Mesenchymal stem cell (in vitro differentiated cells and primary cell): Measurements from ENCODE around the gene SPHK2.

Experiments used
- DNase-seq: peaks from one replicate; pipeline ENCODE4 v3.0.0-alpha.2; 2013
- H2AFZ ChIP-seq: one replicate; pipeline ENCODE4 v1.6.1; 2013; ENCODE audit warnings: low read depth, mild to moderate bottlenecking, control low read depth, inconsistent platforms, low read length, moderate library complexity
- H2AK5ac ChIP-seq: 2 replicates; pipeline ENCODE4 v1.6.1; 2013; ENCODE audit warnings: low read length, moderate library complexity, mild to moderate bottlenecking, inconsistent platforms; ENCODE audit not compliant: severe bottlenecking
- H2BK120ac ChIP-seq: one replicate; pipeline ENCODE4 v1.6.1; 2013; ENCODE audit warnings: low read depth, mild to moderate bottlenecking, inconsistent platforms, low read length, moderate library complexity
- H2BK12ac ChIP-seq, 2 experiments: one replicate each; pipeline ENCODE4 v1.6.1; 2013; ENCODE audit warnings: inconsistent platforms in 2 of 2, low read length in 2 of 2, mild to moderate bottlenecking in 2 of 2, moderate library complexity in 2 of 2, control low read depth in 1 of 2
- H2BK15ac ChIP-seq: one replicate; pipeline ENCODE4 v1.6.1; 2013; ENCODE audit warnings: mild to moderate bottlenecking, low read depth, inconsistent platforms; ENCODE audit not compliant: poor library complexity, severe bottlenecking
- H2BK5ac ChIP-seq: 2 replicates; pipeline ENCODE4 v1.6.1; 2013; ENCODE audit warnings: low read depth, mild to moderate bottlenecking, low read length, control low read depth, inconsistent platforms; ENCODE audit not compliant: poor library complexity, severe bottlenecking
- H3K14ac ChIP-seq, 2 experiments: one replicate each; pipeline ENCODE4 v1.6.1; 2013; ENCODE audit warnings: inconsistent platforms in 2 of 2, low read length in 2 of 2, control low read depth in 1 of 2, mild to moderate bottlenecking in 1 of 2, moderate library complexity in 1 of 2
- H3K18ac ChIP-seq, 2 experiments: one replicate each; pipeline ENCODE4 v1.6.1; 2013; ENCODE audit warnings: inconsistent platforms in 2 of 2, low read length in 2 of 2, control low read depth in 1 of 2, low read depth in 1 of 2, mild to moderate bottlenecking in 1 of 2
- H3K23ac ChIP-seq, 2 experiments: one replicate each; pipeline ENCODE4 v1.6.1; 2013; ENCODE audit warnings: inconsistent platforms in 2 of 2, low read length in 2 of 2, mild to moderate bottlenecking in 2 of 2, moderate library complexity in 2 of 2, control low read depth in 1 of 2
- H3K27ac ChIP-seq: 2 replicates; pipeline ENCODE4 v1.5.1; 2013; ENCODE audit warnings: mild to moderate bottlenecking, moderate library complexity, low read length, control low read depth, inconsistent platforms; ENCODE audit not compliant: poor library complexity, severe bottlenecking
- H3K27me3 ChIP-seq, 2 experiments: 2 replicates each; pipeline versions ENCODE4 v1.6.1 to v1.7.0; 2013; ENCODE audit warnings: low read length in 2 of 2, mild to moderate bottlenecking in 2 of 2, moderate library complexity in 2 of 2, control low read depth in 1 of 2, inconsistent platforms in 1 of 2; ENCODE audit not compliant: control insufficient read depth in 1 of 2, insufficient read depth in 1 of 2
- H3K36me3 ChIP-seq, 2 experiments: 2 replicates each; pipeline versions ENCODE4 v1.6.1 to v1.7.0; 2013; ENCODE audit warnings: low read length in 2 of 2, control low read depth in 1 of 2, inconsistent platforms in 1 of 2, low read depth in 1 of 2, mild to moderate bottlenecking in 1 of 2; ENCODE audit not compliant: insufficient read depth in 2 of 2, control insufficient read depth in 1 of 2
- H3K4ac ChIP-seq, 2 experiments: one replicate each; pipeline ENCODE4 v1.6.1; 2013; ENCODE audit warnings: inconsistent platforms in 2 of 2, low read length in 2 of 2, mild to moderate bottlenecking in 2 of 2, moderate library complexity in 2 of 2, control low read depth in 1 of 2, low read depth in 1 of 2
- H3K4me1 ChIP-seq: 2 replicates; pipeline ENCODE4 v1.6.1; 2013; ENCODE audit warnings: low read depth, low read length, control low read depth; ENCODE audit not compliant: control insufficient read depth, insufficient read depth
- H3K4me2 ChIP-seq: 2 replicates; pipeline ENCODE4 v1.6.1; 2013; ENCODE audit warnings: low read length, mild to moderate bottlenecking, inconsistent platforms; ENCODE audit not compliant: poor library complexity, severe bottlenecking
- H3K4me3 ChIP-seq, 2 experiments: 2 replicates each; pipeline versions ENCODE4 v1.5.1 to v1.7.0; 2013; ENCODE audit warnings: low read length in 2 of 2, mild to moderate bottlenecking in 2 of 2, control low read depth in 1 of 2, low read depth in 1 of 2; ENCODE audit not compliant: insufficient read depth in 1 of 2
- H3K79me1 ChIP-seq: replicated peaks from 2 replicates; pipeline ENCODE4 v1.6.1; 2013; ENCODE audit warnings: mild to moderate bottlenecking, control low read depth, low read length, inconsistent platforms; ENCODE audit not compliant: poor library complexity, severe bottlenecking
- H3K9ac ChIP-seq: 2 replicates; pipeline ENCODE4 v1.7.0; 2013; ENCODE audit warnings: mild to moderate bottlenecking, low read length, moderate library complexity
- H3K9me3 ChIP-seq: 2 replicates; pipeline ENCODE4 v1.7.0; 2013; ENCODE audit warnings: mild to moderate bottlenecking, low read length; ENCODE audit not compliant: control insufficient read depth
- H4K8ac ChIP-seq: one replicate; pipeline ENCODE4 v1.6.1; 2013; ENCODE audit warnings: inconsistent platforms, mild to moderate bottlenecking, low read length, moderate library complexity
- H4K91ac ChIP-seq: one replicate; pipeline ENCODE4 v1.6.1; 2013; ENCODE audit warnings: mild to moderate bottlenecking, low read length, inconsistent platforms
- WGBS: methylation state at CpG from one replicate; pipeline ENCODE4 v1.1.7; 2013; ENCODE audit warnings: mixed read lengths; 5-methylcytosine and 5-hydroxymethylcytosine counted together

The SPHK2 gene

GRCh38 chr19:48669903-48670668 is 50.8 kb downstream of the SPHK2 start:
- WGBS, result 96% methylated on average over 25 of the region's 26 CpGs
- no peak overlapping the region for H3K9ac ChIP-seq
- no peak overlapping the region for H3K4me2 ChIP-seq
- no peak overlapping the region for H2BK120ac ChIP-seq
- no peak overlapping the region for H3K14ac ChIP-seq
- H3K27me3 ChIP-seq, result peaks cover 0 to 18% of the 10 kb centered on the region in 2 experiments
- no peak overlapping the region for H3K18ac ChIP-seq
- no peak overlapping the region for H3K23ac ChIP-seq
- no peak overlapping the region for H3K4ac ChIP-seq
- no peak overlapping the region for H2AFZ ChIP-seq
- H3K79me1 ChIP-seq, result no peaks in the 10 kb centered on the region
- peaks cover 2% of the 10 kb centered on the region for H3K4me1 ChIP-seq
- no peak overlapping the region for H4K91ac ChIP-seq
- no peak overlapping the region for H4K8ac ChIP-seq
- no peaks in the 10 kb centered on the region for H3K9me3 ChIP-seq
- no peak overlapping the region for H2BK12ac ChIP-seq
- no peak overlapping the region for H2BK5ac ChIP-seq
- no peak overlapping the region for H3K4me3 ChIP-seq
- H3K27ac ChIP-seq, result no peak overlapping the region
- no peak for DNase-seq
- no peaks in the 10 kb centered on the region for H3K36me3 ChIP-seq
- no peak overlapping the region for H2AK5ac ChIP-seq
- no peak overlapping the region for H2BK15ac ChIP-seq

GRCh38 chr19:48670699-48671445 is 51.6 kb downstream of the SPHK2 start:
- Histone ChIP-seq H2BK5ac (no peak overlapping the region), H3K27ac (no peak overlapping the region), H3K4ac (no peak overlapping the region), H2AK5ac (no peak overlapping the region), H3K27me3 (peaks cover 0 to 16% of the 10 kb centered on the region in 2 experiments), H3K23ac (no peak overlapping the region), H4K8ac (no peak overlapping the region), H3K4me2 (no peak overlapping the region), H3K18ac (no peak overlapping the region), H3K36me3 (no peaks in the 10 kb centered on the region), H4K91ac (no peak overlapping the region), H3K9ac (no peak overlapping the region), H2BK15ac (no peak overlapping the region), H3K9me3 (no peaks in the 10 kb centered on the region), H3K4me1 (peaks cover 6% of the 10 kb centered on the region), H3K14ac (no peak overlapping the region), H3K4me3 (no peak overlapping the region), H2BK120ac (no peak overlapping the region), H3K79me1 (no peaks in the 10 kb centered on the region), H2BK12ac (no peak overlapping the region), H2AFZ (no peak overlapping the region)
- DNase-seq, result no peak
- 85% methylated on average over 21 of the region's 21 CpGs for WGBS

GRCh38 chr19:48671446-48671995 is 52.2 kb downstream of the SPHK2 start:
- Histone ChIP-seq H3K9me3 (no peaks in the 10 kb centered on the region), H3K4ac (no peak overlapping the region), H4K91ac (no peak overlapping the region), H3K79me1 (no peaks in the 10 kb centered on the region), H4K8ac (no peak overlapping the region), H3K18ac (no peak overlapping the region), H3K23ac (no peak overlapping the region), H3K14ac (no peak overlapping the region), H3K9ac (no peak overlapping the region), H2BK15ac (no peak overlapping the region), H2BK12ac (no peak overlapping the region), H2BK5ac (no peak overlapping the region), H3K4me3 (no peak overlapping the region), H3K4me1 (peaks cover 6% of the 10 kb centered on the region), H3K36me3 (no peaks in the 10 kb centered on the region), H2AK5ac (no peak overlapping the region), H2AFZ (no peak overlapping the region), H3K4me2 (no peak overlapping the region), H3K27ac (no peak overlapping the region), H2BK120ac (no peak overlapping the region), H3K27me3 (peaks cover 2 to 14% of the 10 kb centered on the region in 2 experiments)
- 91% methylated on average over 7 of the region's 10 CpGs for WGBS
- DNase-seq, result no peak

- Histone ChIP-seq H3K4me2 (no peak within 1 kb of the TSS), H2BK12ac (no peak within 1 kb of the TSS), H2AK5ac (no peak within 1 kb of the TSS), H3K4me1 (peaks cover 6% of the 10 kb centered on the region), H4K91ac (no peak within 1 kb of the TSS), H2BK5ac (no peak within 1 kb of the TSS), H3K14ac (no peak within 1 kb of the TSS), H3K4me3 (no peak within 1 kb of the TSS), H3K79me1 (no peaks in the 10 kb centered on the region), H3K18ac (no peak within 1 kb of the TSS), H3K9ac (no peak within 1 kb of the TSS), H3K27ac (no peak within 1 kb of the TSS), H3K36me3 (no peaks in the 10 kb centered on the region), H3K4ac (no peak within 1 kb of the TSS), H4K8ac (no peak within 1 kb of the TSS), H3K9me3 (no peaks in the 10 kb centered on the region), H3K27me3 (peaks cover 11 to 17% of the 10 kb centered on the region in 2 experiments), H2BK120ac (no peak within 1 kb of the TSS), H2AFZ (no peak within 1 kb of the TSS), H3K23ac (no peak within 1 kb of the TSS), H2BK15ac (peak within 1 kb of the TSS; percentile 15)
- WGBS, result 82% methylated on average over 25 of the region's 25 CpGs
- no peak for DNase-seq
These were observed 53.7 kb downstream of the SPHK2 start, which contains the start of gene NTN5 for GRCh38 chr19:48672994-48673393. Gene NTN5 (minus strand): TSS chr19:48673017. CDS start chr19:48670986, 2,031 bp downstream.
